Vagina (tissue), 2 donors: ENCODE data around the gene EDN3. TPM values are rescaled to one million over a fixed set of nuclear protein-coding genes. Genes with fewer than 3 reads are reported as not detected.

Experiments used
- DNase-seq, 2 donors: peaks; one replicate each; pipeline ENCODE4 v3.0.0-alpha.2; 2017; ENCODE audit errors: extremely low spot score in 2 of 2
- H3K27ac ChIP-seq: fragments of 200-600 bp; sonication (generic); one replicate; pipeline ENCODE4 v1.5.1; 2019
- H3K27me3 ChIP-seq: fragments of 200-600 bp; sonication (generic); one replicate; pipeline ENCODE4 v1.5.1; 2019
- H3K36me3 ChIP-seq, 2 donors: fragments of 200-600 bp; sonication (generic); one replicate each; pipeline ENCODE4 v1.5.1; 2017 to 2019
- H3K4me1 ChIP-seq: fragments of 200-600 bp; sonication (generic); one replicate; pipeline ENCODE4 v1.5.1; 2019
- H3K4me3 ChIP-seq, 2 donors: fragments of 200-600 bp; sonication (generic); 1 replicate in 1 of 2; 2 replicates in 1 of 2; pipeline ENCODE4 v1.5.1; 2016 to 2019
- H3K9me3 ChIP-seq: fragments of 200-600 bp; sonication (generic); one replicate; pipeline ENCODE4 v1.5.1; 2019
- POLR2A ChIP-seq, 2 donors: fragments of 450-650 bp; IDR thresholded peaks; one replicate each; pipeline ENCODE4 v1.6.1; 2017; ENCODE audit warnings: antibody characterized with exemption in 2 of 2, mild to moderate bottlenecking in 2 of 2, moderate library complexity in 2 of 2
- POLR2AphosphoS5 ChIP-seq, 2 donors: sonication (generic); formaldehyde crosslinking; IDR thresholded peaks; one replicate each; pipeline ENCODE4 v1.9.0; 2017; ENCODE audit warnings: antibody characterized with exemption in 2 of 2, mild to moderate bottlenecking in 2 of 2, low read depth in 1 of 2; ENCODE audit not compliant: insufficient read depth in 1 of 2
- intact Hi-C: fragments of 100-400 bp; cut with DNase I; formaldehyde crosslinking; loops from one replicate; pipeline ENCODE4 v1.15.1; 2023
- total RNA-seq: library from RNA; depleted of rRNA; stranded (reverse); fragments of >200 nt; gene quantifications from one replicate; pipeline ENCODE4 v1.2.3, GENCODE V29; 2016
- TF ChIP-seq, protein P1 (sequence below), 3 experiments: fragments of 450-650 bp in 2 of 3; fragments of 200-600 bp in 1 of 3; sonication (generic) in 1 of 3; IDR thresholded peaks; one replicate each; pipeline ENCODE4 v1.5.1; 2017 to 2019; ENCODE audit warnings: antibody characterized with exemption in 3 of 3, mild to moderate bottlenecking in 2 of 3, moderate library complexity in 2 of 3

Gene EDN3
- total RNA-seq, 1 donor from 2014 or later, result 220 TPM

DNA sequence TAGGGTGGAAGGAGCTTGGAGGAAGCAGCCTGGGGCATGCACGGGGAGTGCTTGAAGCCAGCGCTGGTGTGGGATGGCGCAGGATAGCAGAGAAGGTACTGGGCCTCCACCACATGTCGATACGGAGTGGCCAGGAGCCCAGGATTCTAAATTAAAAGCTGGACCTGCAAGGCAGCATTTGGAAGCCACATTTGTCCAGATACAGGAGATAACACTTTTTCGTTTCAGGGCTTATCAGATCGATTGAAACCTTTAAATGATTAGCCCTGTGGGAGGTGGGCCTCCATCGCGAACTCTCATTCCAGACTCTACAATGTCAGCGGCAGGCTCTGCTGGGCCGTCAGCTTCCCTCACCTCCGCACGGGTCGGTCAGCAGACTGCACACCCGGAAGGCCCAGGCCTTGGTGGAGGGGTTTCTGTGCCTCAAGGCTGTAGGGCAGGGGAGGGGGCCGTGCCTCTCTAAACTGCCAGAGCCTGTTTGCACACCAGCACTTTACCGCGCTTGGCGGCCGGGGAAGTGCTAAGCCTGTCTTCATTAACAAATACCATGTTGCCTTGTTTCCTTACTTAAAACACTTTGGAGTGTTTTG, 17.9 kb downstream of the EDN3 start:
- no peak for DNase-seq
- TF ChIP-seq, protein P1, sequence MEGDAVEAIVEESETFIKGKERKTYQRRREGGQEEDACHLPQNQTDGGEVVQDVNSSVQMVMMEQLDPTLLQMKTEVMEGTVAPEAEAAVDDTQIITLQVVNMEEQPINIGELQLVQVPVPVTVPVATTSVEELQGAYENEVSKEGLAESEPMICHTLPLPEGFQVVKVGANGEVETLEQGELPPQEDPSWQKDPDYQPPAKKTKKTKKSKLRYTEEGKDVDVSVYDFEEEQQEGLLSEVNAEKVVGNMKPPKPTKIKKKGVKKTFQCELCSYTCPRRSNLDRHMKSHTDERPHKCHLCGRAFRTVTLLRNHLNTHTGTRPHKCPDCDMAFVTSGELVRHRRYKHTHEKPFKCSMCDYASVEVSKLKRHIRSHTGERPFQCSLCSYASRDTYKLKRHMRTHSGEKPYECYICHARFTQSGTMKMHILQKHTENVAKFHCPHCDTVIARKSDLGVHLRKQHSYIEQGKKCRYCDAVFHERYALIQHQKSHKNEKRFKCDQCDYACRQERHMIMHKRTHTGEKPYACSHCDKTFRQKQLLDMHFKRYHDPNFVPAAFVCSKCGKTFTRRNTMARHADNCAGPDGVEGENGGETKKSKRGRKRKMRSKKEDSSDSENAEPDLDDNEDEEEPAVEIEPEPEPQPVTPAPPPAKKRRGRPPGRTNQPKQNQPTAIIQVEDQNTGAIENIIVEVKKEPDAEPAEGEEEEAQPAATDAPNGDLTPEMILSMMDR (IDR thresholded peaks at IDR 0.05), result no peak
- TF ChIP-seq POLR2A (IDR thresholded peaks at IDR 0.05), result no peak
- intact Hi-C loops, result no loop called here
- peaks cover under 1% of the 10 kb centered on the region for H3K4me1 ChIP-seq
- no peak overlapping the region for H3K27ac ChIP-seq
- no peak overlapping the region for H3K4me3 ChIP-seq
- peaks cover 0 to 10% of the 10 kb centered on the region in 2 donors for H3K36me3 ChIP-seq
- no peaks in the 10 kb centered on the region for H3K9me3 ChIP-seq
- H3K27me3 ChIP-seq, result no peaks in the 10 kb centered on the region

DNA sequence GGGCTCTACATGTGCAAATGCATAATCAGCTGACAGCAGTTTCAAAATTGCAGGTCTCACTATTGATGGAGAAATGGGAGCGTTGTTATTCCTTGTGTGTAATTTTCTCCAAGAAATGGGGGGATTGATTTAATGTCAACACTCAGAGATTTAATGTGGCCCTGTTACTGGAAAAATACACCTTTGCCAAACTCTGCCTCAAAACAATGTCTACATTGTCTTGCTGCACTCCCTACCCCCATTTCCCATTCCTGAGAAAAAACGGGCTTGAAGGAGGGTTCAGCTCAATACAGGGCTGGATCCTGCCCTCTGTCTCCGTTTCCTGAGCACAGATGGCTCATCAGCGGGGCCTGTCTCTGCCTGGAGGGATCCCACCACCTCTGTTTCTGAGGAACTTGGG, 18.4 kb downstream of the EDN3 start:
- Histone ChIP-seq H3K27me3 (no peaks in the 10 kb centered on the region), H3K27ac (no peak overlapping the region), H3K36me3 (peaks cover 0 to 10% of the 10 kb centered on the region in 2 donors), H3K9me3 (no peaks in the 10 kb centered on the region), H3K4me3 (no peak overlapping the region), H3K4me1 (peaks cover 6% of the 10 kb centered on the region)
- TF ChIP-seq POLR2A (IDR thresholded peaks at IDR 0.05) (no peak), POLR2AphosphoS5 (IDR thresholded peaks at IDR 0.05; ENCODE audit: insufficient read depth in 1 of 2, low read depth in 1 of 2) (no peak)
- TF ChIP-seq, protein P1 (IDR thresholded peaks at IDR 0.05), result no peak
- no peak for DNase-seq
- intact Hi-C loops, result no loop called here

DNA sequence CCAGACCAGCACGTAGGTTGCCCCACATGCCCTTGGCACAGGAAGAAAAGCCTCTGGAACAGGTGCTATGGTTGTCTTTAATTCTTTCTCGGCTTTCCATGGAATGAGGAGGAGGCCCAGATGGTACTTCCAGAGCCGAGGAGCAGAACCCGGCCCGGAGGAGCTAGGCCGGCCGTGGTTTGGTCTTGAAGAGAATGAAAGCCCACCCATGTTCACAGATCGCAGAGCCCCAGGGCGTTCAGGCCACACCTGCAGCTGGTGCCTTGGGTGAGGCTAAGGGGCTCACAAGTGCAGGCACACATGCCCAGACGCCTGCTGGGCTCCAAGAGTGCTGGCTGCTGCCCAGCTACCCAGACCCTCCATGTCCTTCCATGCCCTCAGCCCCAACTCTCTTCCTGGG, 20.0 kb downstream of the EDN3 start:
- H3K4me1 ChIP-seq, result peaks cover 20% of the 10 kb centered on the region
- H3K36me3 ChIP-seq, result peaks cover 0 to 10% of the 10 kb centered on the region in 2 donors
- no peaks in the 10 kb centered on the region for H3K9me3 ChIP-seq
- TF ChIP-seq POLR2AphosphoS5 (IDR thresholded peaks at IDR 0.05; ENCODE audit: insufficient read depth in 1 of 2, low read depth in 1 of 2), result no peak
- TF ChIP-seq, protein P1 (IDR thresholded peaks at IDR 0.05), result no peak
- TF ChIP-seq POLR2A (IDR thresholded peaks at IDR 0.05), result no peak
- intact Hi-C loops, result no loop called here
- H3K27me3 ChIP-seq, result no peaks in the 10 kb centered on the region
- H3K4me3 ChIP-seq, result no peak overlapping the region
- no peak overlapping the region for H3K27ac ChIP-seq
- no peak for DNase-seq

DNA sequence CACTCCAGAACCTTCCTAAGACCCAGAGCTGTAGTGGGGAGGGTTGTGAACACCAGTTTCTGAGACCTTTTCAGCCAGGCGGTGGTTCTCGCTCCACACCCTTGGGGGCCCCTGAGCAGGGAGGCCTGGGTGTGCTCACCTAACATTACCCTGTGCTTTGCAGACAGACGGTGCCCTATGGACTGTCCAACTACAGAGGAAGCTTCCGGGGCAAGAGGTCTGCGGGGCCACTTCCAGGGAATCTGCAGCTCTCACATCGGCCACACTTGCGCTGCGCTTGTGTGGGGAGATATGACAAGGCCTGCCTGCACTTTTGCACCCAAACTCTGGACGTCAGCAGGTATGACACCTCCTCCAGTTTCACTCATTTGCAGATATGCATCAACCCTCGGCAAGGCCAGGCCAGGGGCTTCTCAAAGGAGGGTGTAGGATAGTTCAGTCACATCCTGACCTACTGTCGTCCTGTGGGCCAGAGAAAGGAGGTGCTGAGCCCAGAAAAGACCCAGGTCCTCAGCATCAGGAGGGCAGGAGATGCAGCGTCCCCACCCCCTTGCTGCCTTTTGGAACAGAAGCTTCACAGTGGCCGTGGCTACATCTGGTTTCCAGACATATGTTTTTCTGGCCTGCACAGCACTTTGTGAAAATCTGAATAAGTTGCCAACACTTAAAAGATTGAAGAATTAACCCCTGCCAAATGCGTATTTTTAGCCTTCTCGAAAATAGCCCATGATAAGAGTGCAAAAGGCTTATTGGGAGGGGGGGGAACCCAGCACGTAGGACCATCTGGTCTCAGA, 20.6 kb downstream of the EDN3 start:
- Histone ChIP-seq H3K4me1 (peaks cover 20% of the 10 kb centered on the region), H3K36me3 (peaks cover 0 to 10% of the 10 kb centered on the region in 2 donors), H3K27me3 (no peaks in the 10 kb centered on the region), H3K9me3 (no peaks in the 10 kb centered on the region), H3K27ac (no peak overlapping the region), H3K4me3 (no peak overlapping the region)
- TF ChIP-seq POLR2A (IDR thresholded peaks at IDR 0.05) (no peak), POLR2AphosphoS5 (IDR thresholded peaks at IDR 0.05; ENCODE audit: insufficient read depth in 1 of 2, low read depth in 1 of 2) (no peak)
- TF ChIP-seq, protein P1 (IDR thresholded peaks at IDR 0.05), result no peak
- intact Hi-C loops, result no loop called here
- no peak for DNase-seq

DNA sequence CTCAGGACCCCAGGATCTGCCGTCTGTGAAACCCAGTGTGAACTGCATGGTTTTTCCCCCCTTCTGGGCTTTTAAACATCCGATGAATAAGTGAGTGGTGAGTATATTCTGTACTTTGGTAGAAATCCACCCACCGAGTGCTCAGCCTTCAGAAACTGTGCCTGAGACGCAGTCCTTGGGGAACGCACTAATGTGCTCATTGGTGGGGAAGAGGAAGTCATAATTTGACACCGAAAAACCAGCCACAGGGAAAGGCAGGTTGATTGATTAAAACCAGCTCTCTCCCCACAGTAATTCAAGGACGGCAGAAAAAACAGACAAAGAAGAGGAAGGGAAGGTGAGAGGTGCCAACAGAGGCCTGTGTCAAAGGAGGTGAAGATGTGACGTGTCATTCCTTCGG, 21.7 kb downstream of the EDN3 start:
- Histone ChIP-seq H3K27me3 (no peaks in the 10 kb centered on the region), H3K9me3 (no peaks in the 10 kb centered on the region), H3K4me3 (no peak overlapping the region), H3K4me1 (peaks cover 20% of the 10 kb centered on the region), H3K27ac (no peak overlapping the region), H3K36me3 (peaks cover 0 to 10% of the 10 kb centered on the region in 2 donors)
- TF ChIP-seq POLR2A (IDR thresholded peaks at IDR 0.05) (no peak), POLR2AphosphoS5 (IDR thresholded peaks at IDR 0.05; ENCODE audit: insufficient read depth in 1 of 2, low read depth in 1 of 2) (no peak)
- TF ChIP-seq, protein P1 (IDR thresholded peaks at IDR 0.05), result no peak
- DNase-seq, result no peak
- intact Hi-C loops, result no loop called here
